Pancreas (tissue), 10 donors: ENCODE data around the gene PKP2. TPM values are rescaled to one million over a fixed set of nuclear protein-coding genes. Genes with fewer than 3 reads are reported as not detected.

ENCODE experiments used
- ATAC-seq, 4 donors: fragments of 200-7000 bp; cut with Tn5 transposase; one replicate each; pipeline versions ENCODE4 v1.8.0 to v1.9.1; 2020; ENCODE audit warnings: mild to moderate bottlenecking in 4 of 4, moderate library complexity in 4 of 4
- DNase-seq, 6 donors: peaks; one replicate each; pipeline ENCODE4 v3.0.0-alpha.2; 2020
- FAIRE-seq: peaks from 2 replicates; lab custom pipeline; 2012; peaks lifted over from hg19 to GRCh38; lab: Jason Lieb, UNC
- H3K27ac ChIP-seq, 4 donors: fragments of 200-600 bp; sonication (generic); 1 replicate in 3 of 4; 2 replicates in 1 of 4; pipeline versions ENCODE4 v1.5.0 to v1.8.0; 2020
- H3K27me3 ChIP-seq, 4 donors: fragments of 200-600 bp; one replicate each; pipeline ENCODE4 v1.8.0; 2021
- H3K36me3 ChIP-seq, 3 donors: fragments of 200-600 bp; sonication (generic) in 1 of 3; one replicate each; pipeline versions ENCODE4 v1.5.0 to v1.8.0; 2020 to 2021
- H3K4me1 ChIP-seq, 3 donors: fragments of 200-600 bp; one replicate each; pipeline ENCODE4 v1.8.0; 2021
- H3K4me3 ChIP-seq, 4 donors: fragments of 200-600 bp; sonication (generic) in 2 of 4; one replicate each; pipeline versions ENCODE4 v1.5.0 to v1.8.0; 2020 to 2021
- H3K9me3 ChIP-seq, 4 donors: fragments of 200-600 bp; one replicate each; pipeline ENCODE4 v1.8.0; 2021
- WGBS, 2 donors: extraction: QIAGEN DNeasy Blood & Tissue Kit; methylation state at CpG; one replicate each; pipeline ENCODE4 v1.1.7; 2013; 5-methylcytosine and 5-hydroxymethylcytosine counted together
- intact Hi-C, 3 donors: fragments of 100-400 bp; cut with DNase I; formaldehyde crosslinking; loops; one replicate each; pipeline versions ENCODE4 v1.11.1 to v1.14.2; 2022
- polyA plus RNA-seq, 2 donors: library from polyadenylated mRNA; stranded (reverse); fragments of 200-250 nt; gene quantifications; one replicate each; pipeline ENCODE4 v1.2.3, GENCODE V29; 2013
- total RNA-seq, 6 donors: library from RNA; stranded (reverse); fragmentation: NEBNext Ultra II Directional in 4 of 6; extraction: Animal tissue kit (Norgen Biotek cat#: 25700) in 4 of 6; gene quantifications; one replicate each; pipeline versions ENCODE4 v1.2.1 to v1.2.4, GENCODE V29; 2021 to 2023
- TF ChIP-seq, protein P1 (sequence below), 4 donors: fragments of 200-600 bp; sonication (generic) in 3 of 4; IDR thresholded peaks; one replicate each; pipeline versions ENCODE4 v1.5.0 to v1.8.0; 2021; ENCODE audit warnings: antibody characterized with exemption in 4 of 4
- donor health status: healthy with polysubstance abuse.
- donor health status: DM: no; HTN: no; CAD: no; lungs with moderate emphysema.
- donor health status: DM: no; HTN: no; CAD: no.
- donor health status: control.
- donor health status: control.
- donor health status: Bipolar disorder and iron deficiency.
- donor health status: DM: yes; HTN: yes; CAD: no.
- donor health status: DM: no; HTN: no; CAD: no.
- donor health status: DM: no; HTN: no; CAD: no.
- donor health status: DM: yes; HTN: yes; CAD: no.

The PKP2 gene
- total and polyA plus RNA-seq, 8 donors: 4.9 to 22.7 (median 12.3) TPM

DNA sequence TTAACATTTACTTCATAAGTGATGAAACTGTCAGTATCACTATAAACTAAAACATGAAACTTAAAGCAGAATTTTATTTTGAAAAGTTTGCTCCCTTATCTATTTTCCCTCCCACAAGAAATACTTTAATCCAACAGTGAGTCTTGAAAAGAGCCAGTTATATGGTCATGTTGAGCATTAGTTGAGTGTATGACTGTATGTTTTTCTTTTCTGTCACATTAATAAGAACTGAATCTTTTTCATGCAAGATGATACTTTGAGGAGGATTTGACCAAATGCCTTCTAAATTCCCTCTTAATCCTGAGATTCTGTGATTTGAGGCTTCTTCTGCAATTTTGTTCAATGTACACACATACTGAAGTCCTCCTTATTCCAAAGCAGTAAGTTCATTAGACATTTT lies 107.1 kb downstream of the PKP2 start:
- Histone ChIP-seq H3K27me3 (no peaks in the 10 kb centered on the region), H3K36me3 (peaks cover 0 to 8% (median 0%) of the 10 kb centered on the region in 3 donors), H3K4me1 (no peaks in the 10 kb centered on the region), H3K4me3 (no peak overlapping the region), H3K9me3 (no peaks in the 10 kb centered on the region), H3K27ac (no peak overlapping the region)
- no peak for FAIRE-seq
- TF ChIP-seq, protein P1, sequence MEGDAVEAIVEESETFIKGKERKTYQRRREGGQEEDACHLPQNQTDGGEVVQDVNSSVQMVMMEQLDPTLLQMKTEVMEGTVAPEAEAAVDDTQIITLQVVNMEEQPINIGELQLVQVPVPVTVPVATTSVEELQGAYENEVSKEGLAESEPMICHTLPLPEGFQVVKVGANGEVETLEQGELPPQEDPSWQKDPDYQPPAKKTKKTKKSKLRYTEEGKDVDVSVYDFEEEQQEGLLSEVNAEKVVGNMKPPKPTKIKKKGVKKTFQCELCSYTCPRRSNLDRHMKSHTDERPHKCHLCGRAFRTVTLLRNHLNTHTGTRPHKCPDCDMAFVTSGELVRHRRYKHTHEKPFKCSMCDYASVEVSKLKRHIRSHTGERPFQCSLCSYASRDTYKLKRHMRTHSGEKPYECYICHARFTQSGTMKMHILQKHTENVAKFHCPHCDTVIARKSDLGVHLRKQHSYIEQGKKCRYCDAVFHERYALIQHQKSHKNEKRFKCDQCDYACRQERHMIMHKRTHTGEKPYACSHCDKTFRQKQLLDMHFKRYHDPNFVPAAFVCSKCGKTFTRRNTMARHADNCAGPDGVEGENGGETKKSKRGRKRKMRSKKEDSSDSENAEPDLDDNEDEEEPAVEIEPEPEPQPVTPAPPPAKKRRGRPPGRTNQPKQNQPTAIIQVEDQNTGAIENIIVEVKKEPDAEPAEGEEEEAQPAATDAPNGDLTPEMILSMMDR (IDR thresholded peaks at IDR 0.05): no peak
- DNase-seq: no peak
- no peak for ATAC-seq
- intact Hi-C loops: no loop called here

- no peaks in the 10 kb centered on the region for H3K9me3 ChIP-seq
- H3K27me3 ChIP-seq: no peaks in the 10 kb centered on the region
- peaks cover 0 to 7% (median 0%) of the 10 kb centered on the region in 3 donors for H3K36me3 ChIP-seq
- WGBS, 2 donors: 83 to 94% methylated on average over 4 of the region's 4 CpGs
- DNase-seq (no peak), FAIRE-seq (no peak), ATAC-seq (no peak)
- intact Hi-C loops: no loop called here
- TF ChIP-seq, protein P1 (IDR thresholded peaks at IDR 0.05): no peak
- no peak overlapping the region for H3K27ac ChIP-seq
- H3K4me1 ChIP-seq: no peaks in the 10 kb centered on the region
- H3K4me3 ChIP-seq: no peak overlapping the region
Observed at GRCh38 chr12:32788405-32788804, 108.2 kb downstream of the PKP2 start.

- DNase-seq (no peak), ATAC-seq (no peak), FAIRE-seq (no peak)
- Histone ChIP-seq H3K9me3 (no peaks in the 10 kb centered on the region), H3K4me3 (no peak overlapping the region), H3K27ac (no peak overlapping the region), H3K4me1 (no peaks in the 10 kb centered on the region), H3K27me3 (no peaks in the 10 kb centered on the region), H3K36me3 (no peaks in the 10 kb centered on the region)
- 90 to 91% methylated on average over 5 of the region's 5 CpGs for WGBS, 2 donors
- intact Hi-C loops: no loop called here
- TF ChIP-seq, protein P1 (IDR thresholded peaks at IDR 0.05): no peak
Observed at GRCh38 chr12:32785557-32785956, 111.0 kb downstream of the PKP2 start.

GRCh38 chr12:32783029-32783428 lies 113.5 kb downstream of the PKP2 start:
- Histone ChIP-seq H3K4me3 (no peak overlapping the region), H3K9me3 (no peaks in the 10 kb centered on the region), H3K4me1 (no peaks in the 10 kb centered on the region), H3K27ac (no peak overlapping the region), H3K27me3 (no peaks in the 10 kb centered on the region), H3K36me3 (no peaks in the 10 kb centered on the region)
- intact Hi-C loops: no loop called here
- no peak for DNase-seq
- no peak for ATAC-seq
- no peak for FAIRE-seq
- 57% methylated on average over 3 of the region's 3 CpGs for WGBS, 2 donors
- TF ChIP-seq, protein P1 (IDR thresholded peaks at IDR 0.05): no peak

DNA sequence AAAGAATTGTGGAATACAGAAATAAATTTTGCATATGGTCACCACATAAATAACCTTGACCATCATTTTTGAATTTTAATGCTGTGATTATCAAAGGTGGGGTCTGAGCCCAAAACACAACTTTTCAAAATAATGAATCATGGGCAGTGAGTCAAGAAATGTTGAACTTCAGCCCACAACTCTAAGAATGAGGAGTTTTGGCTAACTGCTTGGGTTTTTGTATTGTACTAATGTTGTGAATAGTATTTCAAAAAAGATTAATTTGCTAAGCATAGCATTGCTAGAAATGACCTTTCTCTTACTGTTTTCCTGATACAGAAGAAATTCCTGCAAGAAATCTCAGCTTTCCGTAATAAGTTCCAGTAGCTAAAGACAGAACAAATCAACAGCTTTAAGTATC lies 116.5 kb downstream of the PKP2 start:
- no peaks in the 10 kb centered on the region for H3K4me1 ChIP-seq
- no peaks in the 10 kb centered on the region for H3K27me3 ChIP-seq
- no peaks in the 10 kb centered on the region for H3K36me3 ChIP-seq
- ATAC-seq: no peak
- DNase-seq: no peak
- no peak overlapping the region for H3K27ac ChIP-seq
- no peak overlapping the region for H3K4me3 ChIP-seq
- H3K9me3 ChIP-seq: no peaks in the 10 kb centered on the region
- intact Hi-C loops: no loop called here
- WGBS, 2 donors: 65 to 70% methylated on average over 1 of the region's 1 CpG
- FAIRE-seq: no peak
- TF ChIP-seq, protein P1 (IDR thresholded peaks at IDR 0.05): no peak
